DOHH2 (cell line): ENCODE data around the gene NOD2.

Experiments
- H3F3A ChIP-seq: fragments of 200-600 bp; sonication (generic), shearing (Covaris generic); 2 replicates; pipeline ENCODE4 v1.6.0; 2016; ENCODE audit warnings: antibody characterized with exemption, mild to moderate bottlenecking; ENCODE audit not compliant: control insufficient read depth, insufficient read depth
- H3K27ac ChIP-seq: fragments of 200-600 bp; sonication (generic); 2 replicates; pipeline ENCODE4 v1.5.1; 2014; ENCODE audit warnings: low read depth, mild to moderate bottlenecking, low read length, moderate library complexity
- H3K27me3 ChIP-seq: fragments of 200-600 bp; sonication (generic); 2 replicates; pipeline ENCODE4 v1.6.1; 2014; ENCODE audit warnings: mild to moderate bottlenecking, low read length, mixed read lengths; ENCODE audit not compliant: control insufficient read depth
- H3K36me3 ChIP-seq: fragments of 200-600 bp; sonication (generic); 2 replicates; pipeline ENCODE4 v1.6.1; 2014; ENCODE audit warnings: mild to moderate bottlenecking, low read length, moderate library complexity, mixed read lengths; ENCODE audit not compliant: control insufficient read depth
- H3K4me1 ChIP-seq: fragments of 200-600 bp; sonication (generic); 2 replicates; pipeline ENCODE4 v1.6.1; 2014; ENCODE audit warnings: mild to moderate bottlenecking, low read length, mixed read lengths; ENCODE audit not compliant: control insufficient read depth
- H3K4me2 ChIP-seq: fragments of 200-600 bp; sonication (generic); 2 replicates; pipeline ENCODE4 v1.6.0; 2014; ENCODE audit warnings: mild to moderate bottlenecking, low read length, moderate library complexity
- H3K4me3 ChIP-seq: fragments of 200-600 bp; sonication (generic); 2 replicates; pipeline ENCODE4 v1.5.1; 2014; ENCODE audit warnings: mild to moderate bottlenecking, low read length, mixed read lengths
- H3K79me2 ChIP-seq: fragments of 200-600 bp; sonication (generic); 2 replicates; pipeline ENCODE4 v1.6.1; 2014; ENCODE audit warnings: mild to moderate bottlenecking, low read length, mixed read lengths; ENCODE audit not compliant: control insufficient read depth
- H3K9me2 ChIP-seq: fragments of 200-600 bp; sonication (generic); replicated peaks from 2 replicates; pipeline ENCODE4 v1.6.1; 2014; ENCODE audit warnings: mild to moderate bottlenecking, low read length, mixed read lengths; ENCODE audit not compliant: control insufficient read depth
- H3K9me3 ChIP-seq: fragments of 200-600 bp; sonication (generic); 2 replicates; pipeline ENCODE4 v1.6.1; 2014; ENCODE audit warnings: antibody characterized with exemption, low read length, mixed read lengths; ENCODE audit not compliant: control insufficient read depth, insufficient read depth
- H4K20me1 ChIP-seq: fragments of 200-600 bp; sonication (generic); 2 replicates; pipeline ENCODE4 v1.6.0; 2014; ENCODE audit warnings: low read depth, mild to moderate bottlenecking, antibody characterized with exemption, low read length, moderate library complexity; ENCODE audit not compliant: control insufficient read depth, insufficient read depth
- EZH2phosphoT487 ChIP-seq: fragments of 200-600 bp; sonication (generic); IDR thresholded peaks from 2 replicates; pipeline ENCODE4 v1.6.1; 2017; ENCODE audit warnings: borderline replicate concordance, mild to moderate bottlenecking, antibody characterized with exemption, low read length, moderate library complexity, mixed read lengths
- TF ChIP-seq, protein P1 (sequence below): fragments of 200-600 bp; sonication (generic); IDR thresholded peaks from one replicate; pipeline ENCODE4 v1.5.1; 2014; ENCODE audit warnings: antibody characterized with exemption, mild to moderate bottlenecking, low read depth, low read length; ENCODE audit not compliant: poor library complexity, severe bottlenecking

The NOD2 gene

DNA sequence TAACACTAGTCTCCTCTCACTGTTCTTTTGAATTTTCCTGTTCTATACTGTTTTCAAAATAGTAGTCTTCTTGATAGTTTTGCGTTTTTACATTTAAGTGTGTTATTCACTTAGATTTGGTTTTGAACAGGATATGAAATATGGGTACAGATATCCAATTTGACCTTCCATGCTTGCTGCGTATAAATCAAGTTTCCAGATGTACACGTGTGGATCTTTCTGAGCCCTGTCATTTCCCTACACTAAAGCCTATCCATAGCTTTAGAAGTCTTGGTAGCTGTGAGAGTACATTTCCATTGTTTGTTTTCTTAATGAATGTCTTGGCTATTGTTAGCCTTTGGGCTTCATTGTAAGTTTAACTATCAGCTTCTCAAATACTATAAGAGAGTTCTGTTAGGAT, 68.8 kb downstream of the NOD2 start:
- no peak for TF ChIP-seq EZH2phosphoT487
- TF ChIP-seq, protein P1, sequence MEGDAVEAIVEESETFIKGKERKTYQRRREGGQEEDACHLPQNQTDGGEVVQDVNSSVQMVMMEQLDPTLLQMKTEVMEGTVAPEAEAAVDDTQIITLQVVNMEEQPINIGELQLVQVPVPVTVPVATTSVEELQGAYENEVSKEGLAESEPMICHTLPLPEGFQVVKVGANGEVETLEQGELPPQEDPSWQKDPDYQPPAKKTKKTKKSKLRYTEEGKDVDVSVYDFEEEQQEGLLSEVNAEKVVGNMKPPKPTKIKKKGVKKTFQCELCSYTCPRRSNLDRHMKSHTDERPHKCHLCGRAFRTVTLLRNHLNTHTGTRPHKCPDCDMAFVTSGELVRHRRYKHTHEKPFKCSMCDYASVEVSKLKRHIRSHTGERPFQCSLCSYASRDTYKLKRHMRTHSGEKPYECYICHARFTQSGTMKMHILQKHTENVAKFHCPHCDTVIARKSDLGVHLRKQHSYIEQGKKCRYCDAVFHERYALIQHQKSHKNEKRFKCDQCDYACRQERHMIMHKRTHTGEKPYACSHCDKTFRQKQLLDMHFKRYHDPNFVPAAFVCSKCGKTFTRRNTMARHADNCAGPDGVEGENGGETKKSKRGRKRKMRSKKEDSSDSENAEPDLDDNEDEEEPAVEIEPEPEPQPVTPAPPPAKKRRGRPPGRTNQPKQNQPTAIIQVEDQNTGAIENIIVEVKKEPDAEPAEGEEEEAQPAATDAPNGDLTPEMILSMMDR, result no peak
- H3K36me3 ChIP-seq, result no peaks in the 10 kb centered on the region; the same call in 1 of the 2 replicates

DNA sequence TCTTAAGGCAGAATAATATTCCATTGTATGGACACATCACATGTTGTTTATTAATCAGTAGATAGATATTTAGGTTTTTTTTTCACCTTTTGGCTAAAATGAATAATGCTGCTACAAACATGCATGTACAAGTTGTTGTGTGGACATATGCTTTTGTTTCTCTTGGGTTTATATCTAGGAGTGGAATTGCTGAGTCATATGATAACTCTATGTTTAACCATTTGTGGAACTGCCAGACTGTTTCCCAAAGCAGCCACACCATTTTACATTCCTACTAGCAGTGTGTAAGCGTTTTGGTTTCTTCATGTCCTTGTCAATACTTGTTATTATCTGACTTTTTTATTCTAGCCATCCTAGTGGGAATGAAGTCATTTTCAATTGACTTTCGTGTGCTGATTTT, 69.8 kb downstream of the NOD2 start:
- Histone ChIP-seq H3K4me3 (no peak overlapping the region), H3K9me2 (no peaks in the 10 kb centered on the region), H3K79me2 (no peaks in the 10 kb centered on the region), H3K9me3 (0 out of 2 replicates have a peak, but pooled peaks cover 4% of the 10 kb centered on the region), H3K27me3 (no peaks in the 10 kb centered on the region), H3F3A (no peaks in the 10 kb centered on the region), H3K36me3 (no peaks in the 10 kb centered on the region; the same call in 1 of the 2 replicates), H3K27ac (no peak overlapping the region), H3K4me2 (no peak overlapping the region), H4K20me1 (no peaks in the 10 kb centered on the region), H3K4me1 (no peaks in the 10 kb centered on the region)
- TF ChIP-seq EZH2phosphoT487, result no peak
- TF ChIP-seq, protein P1, result no peak

More for the DNA sequence above, 68.8 kb downstream of the NOD2 start:
- Histone ChIP-seq H3K79me2 (no peaks in the 10 kb centered on the region), H3K9me2 (no peaks in the 10 kb centered on the region), H3K4me1 (no peaks in the 10 kb centered on the region), H4K20me1 (no peaks in the 10 kb centered on the region), H3K9me3 (0 out of 2 replicates have a peak, but pooled peaks cover 4% of the 10 kb centered on the region), H3K27me3 (no peaks in the 10 kb centered on the region), H3K27ac (no peak overlapping the region), H3K4me3 (no peak overlapping the region), H3F3A (no peaks in the 10 kb centered on the region), H3K4me2 (no peak overlapping the region)

DNA sequence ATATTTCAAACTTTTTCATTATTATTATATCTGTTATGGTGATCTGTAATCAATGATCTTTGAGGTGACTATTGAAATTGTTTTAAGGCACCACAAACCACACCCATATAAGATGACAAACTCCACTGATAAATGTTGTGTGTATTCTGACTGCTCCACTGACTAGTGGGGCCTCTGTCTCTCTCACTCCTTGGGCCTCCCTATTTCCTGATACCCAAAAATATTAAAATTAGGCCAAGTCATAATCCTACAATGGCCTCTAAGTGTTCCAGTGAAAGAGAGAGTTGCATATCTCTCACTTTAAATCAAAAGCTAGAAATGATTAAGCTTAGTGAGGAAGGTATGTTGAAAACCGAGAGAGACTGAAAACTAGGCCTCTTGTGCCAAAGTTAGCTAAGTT, 71.9 kb downstream of the NOD2 start:
- no peak overlapping the region for H3K27ac ChIP-seq

More for the DNA sequence above, 71.9 kb downstream of the NOD2 start:
- H3K36me3 ChIP-seq, result no peaks in the 10 kb centered on the region; the same call in 1 of the 2 replicates
- no peaks in the 10 kb centered on the region for H3F3A ChIP-seq
- H3K4me2 ChIP-seq, result no peak overlapping the region
- no peaks in the 10 kb centered on the region for H3K27me3 ChIP-seq
- H3K4me3 ChIP-seq, result no peak overlapping the region
- no peaks in the 10 kb centered on the region for H3K9me2 ChIP-seq
- no peaks in the 10 kb centered on the region for H4K20me1 ChIP-seq
- TF ChIP-seq, protein P1, result no peak
- TF ChIP-seq EZH2phosphoT487, result no peak
- no peaks in the 10 kb centered on the region for H3K79me2 ChIP-seq
- H3K4me1 ChIP-seq, result no peaks in the 10 kb centered on the region
- H3K9me3 ChIP-seq, result 0 out of 2 replicates have a peak, but pooled peaks cover 4% of the 10 kb centered on the region
